DOHH2 (cell line): ENCODE results near the gene VSNL1.

Experiments
- H3F3A ChIP-seq: fragments of 200-600 bp; sonication (generic), shearing (Covaris generic); 2 replicates; pipeline ENCODE4 v1.6.0; 2016; ENCODE audit warnings: antibody characterized with exemption, mild to moderate bottlenecking; ENCODE audit not compliant: control insufficient read depth, insufficient read depth
- H3K27ac ChIP-seq: fragments of 200-600 bp; sonication (generic); 2 replicates; pipeline ENCODE4 v1.5.1; 2014; ENCODE audit warnings: low read depth, mild to moderate bottlenecking, low read length, moderate library complexity
- H3K27me3 ChIP-seq: fragments of 200-600 bp; sonication (generic); 2 replicates; pipeline ENCODE4 v1.6.1; 2014; ENCODE audit warnings: mild to moderate bottlenecking, low read length, mixed read lengths; ENCODE audit not compliant: control insufficient read depth
- H3K36me3 ChIP-seq: fragments of 200-600 bp; sonication (generic); 2 replicates; pipeline ENCODE4 v1.6.1; 2014; ENCODE audit warnings: mild to moderate bottlenecking, low read length, moderate library complexity, mixed read lengths; ENCODE audit not compliant: control insufficient read depth
- H3K4me1 ChIP-seq: fragments of 200-600 bp; sonication (generic); 2 replicates; pipeline ENCODE4 v1.6.1; 2014; ENCODE audit warnings: mild to moderate bottlenecking, low read length, mixed read lengths; ENCODE audit not compliant: control insufficient read depth
- H3K4me2 ChIP-seq: fragments of 200-600 bp; sonication (generic); 2 replicates; pipeline ENCODE4 v1.6.0; 2014; ENCODE audit warnings: mild to moderate bottlenecking, low read length, moderate library complexity
- H3K4me3 ChIP-seq: fragments of 200-600 bp; sonication (generic); 2 replicates; pipeline ENCODE4 v1.5.1; 2014; ENCODE audit warnings: mild to moderate bottlenecking, low read length, mixed read lengths
- H3K79me2 ChIP-seq: fragments of 200-600 bp; sonication (generic); 2 replicates; pipeline ENCODE4 v1.6.1; 2014; ENCODE audit warnings: mild to moderate bottlenecking, low read length, mixed read lengths; ENCODE audit not compliant: control insufficient read depth
- H3K9me2 ChIP-seq: fragments of 200-600 bp; sonication (generic); replicated peaks from 2 replicates; pipeline ENCODE4 v1.6.1; 2014; ENCODE audit warnings: mild to moderate bottlenecking, low read length, mixed read lengths; ENCODE audit not compliant: control insufficient read depth
- H3K9me3 ChIP-seq: fragments of 200-600 bp; sonication (generic); 2 replicates; pipeline ENCODE4 v1.6.1; 2014; ENCODE audit warnings: antibody characterized with exemption, low read length, mixed read lengths; ENCODE audit not compliant: control insufficient read depth, insufficient read depth
- H4K20me1 ChIP-seq: fragments of 200-600 bp; sonication (generic); 2 replicates; pipeline ENCODE4 v1.6.0; 2014; ENCODE audit warnings: low read depth, mild to moderate bottlenecking, antibody characterized with exemption, low read length, moderate library complexity; ENCODE audit not compliant: control insufficient read depth, insufficient read depth
- CTCF ChIP-seq: fragments of 200-600 bp; sonication (generic); IDR thresholded peaks from one replicate; pipeline ENCODE4 v1.5.1; 2014; ENCODE audit warnings: antibody characterized with exemption, mild to moderate bottlenecking, low read depth, low read length; ENCODE audit not compliant: poor library complexity, severe bottlenecking
- EZH2phosphoT487 ChIP-seq: fragments of 200-600 bp; sonication (generic); IDR thresholded peaks from 2 replicates; pipeline ENCODE4 v1.6.1; 2017; ENCODE audit warnings: borderline replicate concordance, mild to moderate bottlenecking, antibody characterized with exemption, low read length, moderate library complexity, mixed read lengths

Gene VSNL1

GRCh38 chr2:17590342-17590911 lies 49.9 kb downstream of the VSNL1 start:
- H3K79me2 ChIP-seq = no peaks in the 10 kb centered on the region
- H3K9me2 ChIP-seq = no peaks in the 10 kb centered on the region
- H3K36me3 ChIP-seq = no peaks in the 10 kb centered on the region
- TF ChIP-seq CTCF (no peak), EZH2phosphoT487 (no peak)
- no peaks in the 10 kb centered on the region for H3K27me3 ChIP-seq
- H3K27ac ChIP-seq = no peak overlapping the region
- no peak overlapping the region for H3K4me2 ChIP-seq
- no peaks in the 10 kb centered on the region for H4K20me1 ChIP-seq
- no peaks in the 10 kb centered on the region for H3F3A ChIP-seq
- no peaks in the 10 kb centered on the region for H3K9me3 ChIP-seq
- H3K4me1 ChIP-seq = no peaks in the 10 kb centered on the region
- H3K4me3 ChIP-seq = no peak overlapping the region

GRCh38 chr2:17591846-17592245 lies 51.4 kb downstream of the VSNL1 start:
- no peak for TF ChIP-seq EZH2phosphoT487
- TF ChIP-seq CTCF = no peak

GRCh38 chr2:17592731-17593409 lies 52.4 kb downstream of the VSNL1 start:
- Histone ChIP-seq H3K36me3 (no peaks in the 10 kb centered on the region), H4K20me1 (no peaks in the 10 kb centered on the region), H3K27me3 (no peaks in the 10 kb centered on the region), H3K4me2 (no peak overlapping the region), H3K4me3 (no peak overlapping the region), H3K27ac (no peak overlapping the region), H3K79me2 (no peaks in the 10 kb centered on the region), H3K9me2 (no peaks in the 10 kb centered on the region), H3K9me3 (no peaks in the 10 kb centered on the region), H3F3A (no peaks in the 10 kb centered on the region), H3K4me1 (no peaks in the 10 kb centered on the region)
- TF ChIP-seq EZH2phosphoT487 (no peak), CTCF (no peak)

More at GRCh38 chr2:17591846-17592245, 51.4 kb downstream of the VSNL1 start:
- Histone ChIP-seq H4K20me1 (no peaks in the 10 kb centered on the region), H3K4me2 (no peak overlapping the region), H3K4me1 (no peaks in the 10 kb centered on the region), H3K27me3 (no peaks in the 10 kb centered on the region), H3F3A (no peaks in the 10 kb centered on the region), H3K36me3 (no peaks in the 10 kb centered on the region), H3K4me3 (no peak overlapping the region), H3K79me2 (no peaks in the 10 kb centered on the region), H3K9me2 (no peaks in the 10 kb centered on the region), H3K27ac (no peak overlapping the region), H3K9me3 (no peaks in the 10 kb centered on the region)
